Mucosa of gallbladder (tissue), 1 donor: Measurements from ENCODE around the gene GRID1. TPM values are rescaled to one million over a fixed set of nuclear protein-coding genes. Genes with fewer than 3 reads are reported as not detected.

ENCODE experiments used
- DNase-seq: peaks from one replicate; pipeline ENCODE4 v3.0.0-alpha.2; 2020; ENCODE audit warnings: low spot score
- total RNA-seq: library from RNA; stranded (reverse); gene quantifications from one replicate; pipeline ENCODE4 v1.2.1, GENCODE V29; 2021
- donor health status: DM: no; HTN: no; CAD: no.

GRID1 gene
- total RNA-seq, 1 donor from 2014 or later = 6.3 TPM

DNA sequence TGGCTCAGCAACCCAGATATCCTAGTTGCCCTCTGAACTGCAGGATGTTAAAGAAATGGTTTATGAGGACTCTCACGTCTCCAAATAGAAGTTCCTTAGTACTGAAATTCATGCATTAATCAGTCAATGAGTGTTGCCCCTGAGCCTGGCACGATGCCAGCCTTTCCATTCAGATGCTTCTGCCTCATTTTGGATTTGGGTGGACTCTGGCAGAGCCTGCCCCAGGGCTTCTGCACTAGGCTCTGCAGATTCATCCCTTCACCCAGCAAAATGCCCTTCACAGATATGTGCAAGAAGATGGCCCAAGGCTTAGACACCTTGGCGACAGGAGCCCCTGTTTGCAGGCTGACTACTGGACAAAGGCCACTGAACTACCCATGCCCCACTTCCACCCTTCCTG, 747.8 kb downstream of the GRID1 start:
- DNase-seq = no peak

DNA sequence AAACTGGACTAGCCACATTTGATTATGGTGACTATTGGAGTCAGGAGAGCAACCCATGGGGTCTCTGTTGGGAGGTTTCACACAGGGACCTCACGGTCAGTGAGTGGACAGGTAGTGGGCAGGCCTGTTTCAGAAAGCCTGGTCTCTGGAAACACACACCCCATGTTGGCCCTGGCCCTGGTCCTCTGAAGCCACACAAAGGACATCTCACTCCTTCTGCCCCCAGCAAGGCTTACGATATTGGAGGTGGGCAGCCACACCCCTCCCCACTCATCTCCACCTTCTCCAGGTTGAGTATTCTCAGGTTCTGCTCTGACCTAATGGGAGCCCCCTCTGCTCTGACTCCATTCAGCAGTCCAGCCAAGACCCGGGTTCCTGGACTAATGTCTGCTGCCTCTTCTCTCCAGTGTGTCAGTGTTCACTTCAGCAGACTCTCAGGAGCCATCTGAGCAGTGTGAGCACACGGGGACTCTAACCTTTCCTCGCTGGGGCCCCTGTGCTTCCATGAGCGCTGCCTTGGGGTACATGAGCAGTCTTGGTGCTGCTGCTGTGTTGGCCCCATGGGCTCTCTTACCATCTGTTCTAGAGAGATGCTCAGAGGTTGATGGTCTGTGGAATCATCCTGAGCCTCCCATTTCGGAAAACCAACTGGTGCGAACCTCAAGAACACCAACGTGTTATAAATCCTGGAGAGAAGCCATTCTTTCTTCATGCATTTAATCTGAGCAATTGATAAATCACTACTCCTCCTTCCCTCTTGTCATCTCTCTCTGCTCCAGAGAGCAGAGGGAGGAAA, 748.6 kb downstream of the GRID1 start:
- DNase-seq = no peak

DNA sequence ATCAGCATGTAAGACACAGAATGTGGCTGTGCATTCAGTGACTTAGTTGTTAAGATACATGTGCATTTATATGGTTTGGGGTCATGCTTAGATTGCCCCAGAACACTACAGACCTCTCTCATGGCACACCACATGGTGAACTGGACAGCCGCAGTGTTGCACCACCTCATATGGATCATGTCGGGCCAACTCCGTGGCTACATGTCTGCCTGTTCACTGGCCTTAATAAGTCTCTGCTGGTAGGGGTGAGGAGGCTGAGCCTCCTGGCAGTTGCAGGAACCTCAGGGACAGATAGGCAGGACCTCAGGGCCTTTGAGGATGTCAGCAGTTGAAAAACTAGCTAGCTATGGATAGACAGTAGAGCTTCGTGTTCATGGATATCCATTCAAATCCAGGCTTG, 751.0 kb downstream of the GRID1 start:
- DNase-seq = no peak

DNA sequence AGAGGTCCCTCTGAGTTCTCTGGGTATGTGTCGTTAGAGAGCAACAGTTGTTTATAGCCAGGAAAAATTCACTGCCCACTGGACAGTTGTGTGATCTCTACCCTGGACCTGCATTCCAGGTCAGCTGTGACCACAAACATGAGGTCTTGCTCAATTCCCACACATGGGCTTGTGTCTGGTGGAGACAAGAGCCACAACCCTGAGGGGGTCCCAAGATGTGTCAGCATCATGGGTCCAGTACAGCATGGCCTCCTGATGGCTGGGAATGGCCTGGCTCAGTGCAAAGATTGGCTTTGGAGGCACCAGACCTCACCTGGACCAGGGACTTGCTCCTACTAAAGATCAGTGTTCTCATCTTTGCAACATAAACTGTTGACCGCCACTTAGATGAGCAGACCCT, 751.6 kb downstream of the GRID1 start:
- no peak for DNase-seq

DNA sequence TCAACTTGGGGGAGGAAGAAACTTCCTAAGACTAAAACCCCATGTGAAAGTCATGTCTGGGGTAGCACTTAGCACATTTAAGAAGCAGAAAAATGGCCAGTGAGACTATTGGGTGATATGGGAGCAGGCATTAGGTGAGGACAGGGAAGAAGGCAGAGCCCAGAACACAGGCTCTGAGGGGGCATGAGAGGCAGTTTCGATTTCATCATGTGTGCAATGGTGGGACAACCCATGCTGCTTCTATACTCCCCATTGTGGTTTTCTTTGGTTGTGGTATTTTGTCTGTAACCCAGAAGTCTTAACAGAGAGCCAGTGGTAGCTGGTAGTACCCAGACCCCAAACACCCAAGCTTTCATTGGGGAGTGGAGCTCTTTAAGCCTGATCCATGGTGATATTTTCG, 752.0 kb downstream of the GRID1 start:
- no peak for DNase-seq

DNA sequence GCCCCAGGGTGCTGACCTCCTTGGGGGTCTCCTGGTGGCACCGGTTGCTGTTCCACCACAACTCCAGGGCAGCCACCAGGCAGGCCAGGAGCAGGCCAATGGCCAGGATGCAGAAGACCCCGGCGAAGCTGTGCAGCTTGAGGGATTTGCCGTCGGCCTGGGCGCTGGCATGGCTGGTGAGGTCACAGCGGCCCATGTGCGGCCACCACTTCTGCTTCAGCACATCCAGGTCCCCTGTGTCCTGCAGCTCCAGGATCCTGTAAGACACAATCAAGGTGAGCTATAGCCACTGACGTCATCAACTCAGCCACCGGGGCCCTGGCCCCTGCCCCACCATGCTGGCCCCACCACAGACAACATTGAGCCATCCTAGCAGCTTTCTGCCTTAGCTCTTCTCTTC, 753.2 kb downstream of the GRID1 start:
- no peak for DNase-seq

DNA sequence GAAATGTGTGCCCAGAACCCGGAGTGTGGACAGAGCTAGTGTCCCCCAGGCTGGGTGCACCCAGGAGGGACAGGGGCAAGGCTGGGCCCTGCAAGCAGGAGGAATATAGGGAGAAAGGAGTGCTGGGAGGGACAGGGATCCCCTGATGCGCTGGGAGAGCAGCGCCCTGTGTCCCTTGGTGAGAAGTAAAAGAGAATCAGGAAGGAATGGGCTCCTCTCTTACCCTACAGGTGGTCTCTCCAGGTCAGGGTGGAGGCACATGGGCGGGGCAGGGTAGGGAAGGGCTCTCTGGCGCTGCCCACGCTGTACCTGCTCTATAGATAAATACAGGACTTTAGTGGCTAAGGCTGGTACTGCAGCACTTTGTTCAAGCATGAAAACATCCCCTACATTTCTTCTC, 753.8 kb downstream of the GRID1 start:
- DNase-seq = no peak

DNA sequence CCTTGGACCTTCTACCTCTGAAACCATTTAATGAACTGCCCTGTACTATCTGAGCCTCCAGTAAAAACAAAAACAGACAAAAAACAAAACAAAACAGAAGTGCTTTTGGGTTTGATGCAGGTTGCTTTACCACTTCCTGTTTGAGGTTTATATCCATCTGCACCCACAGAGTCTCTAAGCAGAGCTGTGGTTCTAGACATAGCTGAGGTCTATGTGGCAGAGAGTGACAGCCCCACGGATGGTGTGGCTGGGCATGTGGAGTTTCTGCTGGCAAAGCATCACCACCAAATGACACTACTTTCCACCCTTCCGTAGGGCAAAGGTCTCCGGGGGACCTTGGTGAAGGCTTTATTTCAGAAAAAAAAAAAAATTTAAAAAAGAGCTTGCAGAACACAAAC, 754.2 kb downstream of the GRID1 start:
- DNase-seq = no peak

DNA sequence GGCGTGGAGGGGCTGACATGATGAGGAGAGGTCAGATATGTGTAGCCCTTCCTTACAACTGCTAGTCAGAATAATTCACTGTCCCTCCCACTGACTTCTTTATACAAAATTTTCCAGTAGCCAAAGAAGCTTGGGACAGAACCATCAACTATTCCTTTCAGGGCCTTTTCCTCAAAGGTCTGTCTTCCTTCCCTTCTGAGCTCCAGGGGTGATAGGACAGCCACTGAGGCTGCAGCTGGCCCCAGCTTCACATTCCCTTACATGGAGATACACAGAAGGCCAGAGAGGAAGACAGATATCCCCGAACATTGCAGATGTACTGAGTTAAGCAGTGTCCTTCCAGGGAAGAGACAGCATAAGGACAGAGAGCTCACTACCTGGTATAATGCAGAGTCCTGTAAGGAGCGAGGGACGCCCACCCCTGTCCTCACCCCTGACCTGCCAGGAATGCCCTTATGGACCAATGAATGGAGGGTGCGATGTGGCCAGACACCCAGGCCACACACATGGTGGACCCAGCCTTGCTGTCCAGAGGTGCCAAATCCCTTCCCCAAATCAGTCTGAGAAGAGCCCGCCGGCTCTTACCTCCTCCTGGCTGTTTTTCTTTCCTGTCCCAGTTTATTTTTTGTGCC, 754.7 kb downstream of the GRID1 start:
- no peak for DNase-seq

DNA sequence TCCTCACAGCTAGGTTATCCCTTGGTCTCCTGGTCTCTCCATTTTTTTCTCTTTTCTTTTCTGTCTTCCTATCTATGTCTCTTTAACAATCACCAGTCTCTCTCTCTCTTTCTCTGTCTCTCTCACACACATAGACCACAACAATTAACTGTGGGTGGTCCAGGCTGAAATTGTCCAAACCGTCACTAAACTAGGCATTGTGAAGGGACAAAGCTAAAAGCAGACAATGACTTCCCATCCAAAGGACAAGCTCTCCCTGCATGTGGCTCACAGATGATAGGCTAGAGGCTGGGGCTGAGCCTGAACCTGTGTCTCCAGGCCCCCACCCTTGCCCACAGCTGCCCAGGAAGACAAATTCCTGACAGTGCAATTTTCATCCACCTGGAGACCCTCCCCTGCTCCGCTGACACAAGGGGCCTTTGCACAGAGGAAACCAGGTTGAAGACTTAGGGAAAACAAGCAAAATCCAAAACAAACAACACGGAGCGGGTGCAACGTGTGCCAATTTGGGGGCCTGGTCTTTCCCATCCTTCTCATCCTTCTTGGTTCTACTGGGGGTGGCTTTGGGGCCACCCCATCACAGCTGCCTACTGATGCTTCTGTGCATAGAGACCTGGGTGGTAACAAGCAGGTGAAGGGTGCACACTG, 755.4 kb downstream of the GRID1 start:
- DNase-seq = no peak

DNA sequence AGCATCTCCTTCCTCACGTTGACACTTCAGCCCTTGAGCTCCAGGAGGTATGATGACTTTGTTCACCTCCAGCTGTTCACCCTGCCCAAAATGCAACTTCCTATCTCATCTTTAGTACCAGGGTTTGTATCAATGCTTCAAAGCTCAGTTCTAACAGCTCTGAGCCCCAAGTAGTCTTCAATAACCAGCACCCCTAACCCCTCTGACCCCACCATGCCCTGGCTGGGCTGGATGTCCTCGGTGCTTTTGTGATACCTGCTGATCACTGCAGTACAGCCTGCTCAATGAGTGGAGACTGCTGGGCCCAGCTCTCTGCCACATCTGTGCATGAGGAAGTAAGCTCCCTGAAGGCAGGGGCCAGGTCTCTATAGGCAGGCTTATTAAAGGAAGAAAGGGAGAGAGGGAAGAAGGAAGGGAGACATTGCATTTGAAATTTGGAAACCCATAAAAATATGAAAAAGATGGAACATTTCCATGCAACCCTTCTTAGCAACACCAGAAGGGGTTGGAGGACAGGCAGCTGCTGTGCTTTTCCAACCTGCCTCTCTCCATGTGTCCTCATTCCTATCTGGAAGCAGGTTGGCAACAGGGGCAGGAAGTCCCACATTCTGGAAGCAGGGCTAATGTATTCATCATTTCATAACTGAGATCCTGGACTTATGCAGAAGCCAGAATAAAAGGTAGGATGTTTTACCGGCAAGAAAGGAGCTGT, 756.1 kb downstream of the GRID1 start:
- DNase-seq = no peak

DNA sequence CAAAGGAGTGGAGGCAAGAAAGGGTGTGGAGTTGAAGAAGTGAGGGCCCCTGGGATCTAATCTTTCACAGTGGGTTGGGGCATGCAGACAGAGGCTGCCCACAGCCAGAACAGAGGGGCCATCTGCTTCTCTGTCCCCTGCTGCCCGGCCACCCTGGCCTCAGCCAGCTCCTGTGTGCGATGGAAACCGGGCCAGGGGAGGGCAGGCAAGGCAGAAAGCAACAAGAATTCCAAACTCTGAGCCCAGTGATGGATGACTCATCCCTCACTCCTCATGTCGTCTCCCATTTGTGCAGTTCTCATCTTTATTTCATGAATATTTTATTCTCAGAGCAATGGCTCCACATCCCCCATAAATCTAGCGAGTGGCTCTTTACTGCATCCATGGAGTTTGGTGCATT, 757.1 kb downstream of the GRID1 start:
- no peak for DNase-seq

DNA sequence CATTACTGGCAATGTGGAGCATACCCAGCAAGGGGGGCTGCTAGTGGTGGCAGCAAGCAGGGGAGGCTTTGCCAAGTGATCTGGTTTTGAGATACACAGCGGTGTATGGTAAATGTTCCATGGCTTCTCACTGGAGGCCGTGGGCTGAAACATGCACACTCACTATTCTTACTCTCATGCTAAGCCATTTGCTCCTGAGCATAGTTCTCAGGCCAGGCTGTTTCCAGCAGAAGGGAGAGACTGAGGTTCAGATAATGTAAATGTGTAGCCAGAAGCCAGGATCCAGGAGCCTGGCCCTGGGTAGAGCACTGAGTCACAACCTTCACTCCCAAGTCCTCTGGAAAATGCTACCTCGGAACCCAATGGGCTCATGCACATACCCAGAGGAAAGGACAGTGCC, 757.9 kb downstream of the GRID1 start:
- no peak for DNase-seq

DNA sequence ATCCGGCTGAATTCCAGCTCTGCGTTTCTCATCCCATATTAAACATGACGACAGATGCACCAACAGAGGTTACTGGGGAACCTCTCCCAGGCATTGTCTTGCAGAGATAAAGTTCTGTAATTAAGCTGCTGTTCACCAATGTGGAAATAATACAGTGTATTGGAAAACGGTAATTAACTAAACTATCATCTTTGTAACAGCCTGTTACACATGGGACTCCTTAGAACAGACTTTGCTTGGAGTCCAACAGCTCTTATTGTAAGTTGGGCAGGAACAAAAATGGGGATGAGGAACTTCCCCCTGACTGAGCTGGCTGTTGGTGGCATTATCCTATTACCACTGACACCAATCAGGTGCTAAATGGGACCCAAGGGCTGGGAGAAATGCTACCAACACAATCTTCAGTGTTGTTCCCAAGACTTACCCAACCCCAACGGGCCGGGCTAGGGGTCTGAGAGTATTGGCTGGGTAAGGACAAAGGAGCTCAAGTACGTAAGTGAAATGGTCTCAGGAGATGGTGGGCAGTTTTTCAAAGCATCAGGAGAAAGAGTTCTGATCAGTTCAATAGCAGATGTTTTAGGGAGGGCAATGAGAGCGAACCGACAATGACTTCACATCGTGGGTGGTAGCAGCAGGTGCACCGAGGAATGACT, 759.4 kb downstream of the GRID1 start:
- DNase-seq = no peak

DNA sequence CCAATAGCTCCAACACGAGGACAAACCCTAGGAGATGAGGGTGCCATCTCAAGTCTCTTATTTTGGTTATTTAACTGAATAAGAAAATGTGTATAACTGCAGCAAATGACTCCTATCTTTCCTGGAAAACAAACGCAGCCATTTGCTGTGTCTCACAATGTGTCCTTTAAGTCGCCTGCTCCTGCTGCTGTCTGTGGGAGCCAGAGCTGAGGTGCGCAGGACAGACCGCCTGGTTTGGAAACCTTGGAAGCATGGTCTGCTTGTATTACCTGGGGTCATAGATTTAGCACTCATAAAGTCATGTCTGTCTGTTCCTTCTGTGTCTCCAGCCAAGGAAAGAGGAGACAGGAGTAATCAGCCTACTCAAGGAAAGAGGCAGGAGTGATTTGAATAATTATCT, 760.2 kb downstream of the GRID1 start:
- DNase-seq = no peak

DNA sequence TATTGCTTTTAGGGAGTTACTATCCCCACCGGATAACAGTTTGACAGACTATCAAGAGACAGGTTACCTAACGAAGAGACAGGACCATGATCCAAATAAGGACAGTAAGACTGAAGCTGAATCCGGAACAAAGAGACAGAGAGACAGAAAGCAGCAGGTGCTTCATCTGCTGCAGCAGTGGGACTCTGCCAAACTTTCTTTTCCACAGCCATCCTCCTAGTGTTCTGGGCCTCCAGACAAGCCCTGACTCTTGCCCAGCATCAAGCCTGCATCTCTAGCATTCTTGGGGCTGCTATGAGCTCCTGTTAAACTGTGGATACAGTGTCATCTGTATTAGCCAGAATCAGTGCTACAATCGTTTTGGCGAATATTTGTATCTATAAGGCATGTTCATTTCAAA, 761.7 kb downstream of the GRID1 start:
- no peak for DNase-seq

DNA sequence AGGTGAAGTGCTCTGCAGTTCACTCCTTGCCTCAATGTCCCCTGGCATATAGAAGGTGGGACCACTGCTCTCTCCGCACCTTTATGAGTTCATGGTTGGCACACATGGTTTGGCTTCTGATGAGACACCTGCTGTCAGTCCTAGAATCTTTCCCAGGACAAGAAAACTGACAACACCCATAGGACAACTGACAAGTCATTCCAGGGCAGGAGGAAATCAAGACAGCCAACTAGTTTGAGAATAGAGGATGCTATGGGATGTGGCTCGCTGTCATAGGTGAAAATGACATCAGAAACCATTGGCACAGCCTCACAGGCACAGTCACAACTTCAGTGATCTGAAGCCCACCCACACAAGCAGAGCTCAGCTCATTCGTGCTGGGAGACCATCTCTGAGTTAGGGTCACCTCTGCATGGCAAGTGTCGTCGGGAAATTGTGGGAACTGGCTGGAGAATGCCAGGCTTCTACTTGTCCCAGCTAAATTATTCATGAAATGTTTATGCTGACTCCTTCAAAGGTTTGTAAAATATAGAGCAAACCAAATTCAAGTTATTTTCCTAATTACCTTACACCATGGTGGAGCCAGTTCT, 762.4 kb downstream of the GRID1 start:
- DNase-seq = no peak

DNA sequence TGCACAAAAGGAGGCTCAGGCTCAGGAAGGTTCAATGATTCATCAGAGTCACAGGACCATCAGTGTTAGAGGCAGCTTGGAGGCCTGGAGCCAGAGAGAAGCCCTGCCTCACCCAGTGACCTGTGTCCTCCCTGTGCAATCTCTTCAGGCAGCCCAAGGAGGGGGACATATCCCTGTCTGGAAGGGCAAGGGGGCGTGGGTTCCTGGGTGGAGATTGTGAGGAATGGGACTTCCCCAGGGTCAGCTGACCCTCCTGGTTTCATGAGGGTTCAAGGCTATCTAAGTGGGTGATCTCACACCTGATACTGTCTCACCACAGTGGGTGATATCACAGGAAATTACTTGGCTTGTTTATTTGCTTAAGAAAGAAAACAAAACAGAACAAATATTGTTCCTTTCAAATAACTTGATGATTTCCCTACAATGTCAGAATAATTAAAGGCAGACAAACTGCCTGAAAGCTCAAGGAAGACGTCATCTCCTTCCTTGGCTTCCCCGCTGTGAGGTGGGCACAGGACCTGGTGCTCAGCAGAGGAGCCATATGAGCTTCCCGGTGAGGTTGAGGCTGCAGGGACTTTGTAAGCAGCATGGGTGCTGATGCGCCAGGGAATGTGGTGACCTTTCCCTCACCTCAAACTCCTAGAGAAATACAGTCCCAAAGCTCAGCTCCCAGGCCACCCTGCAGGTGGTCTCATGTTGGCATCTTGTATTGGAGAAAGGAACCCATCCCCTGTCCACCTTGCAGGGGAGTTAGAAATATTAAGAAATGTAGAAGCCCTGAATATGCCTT, 763.2 kb downstream of the GRID1 start:
- DNase-seq = no peak

DNA sequence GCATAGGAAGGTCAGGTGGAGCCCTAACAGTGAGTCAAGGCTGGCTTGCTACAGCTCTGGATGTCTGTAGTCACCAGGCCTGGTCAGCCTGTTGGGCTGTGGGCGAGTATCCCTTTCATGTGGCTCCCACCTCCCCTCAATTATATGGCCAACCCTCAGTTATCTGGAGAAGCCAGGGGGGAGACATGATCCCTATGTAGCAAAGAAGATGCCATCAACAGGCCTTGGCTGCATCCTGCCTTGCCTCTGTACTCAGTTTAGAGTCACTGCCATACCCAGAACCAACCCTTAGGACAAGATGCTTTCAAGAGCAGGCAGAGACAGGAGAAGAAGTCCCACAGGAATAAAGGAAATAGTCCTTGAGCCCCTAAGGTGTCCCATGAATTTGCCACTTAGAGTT, 763.9 kb downstream of the GRID1 start:
- no peak for DNase-seq

DNA sequence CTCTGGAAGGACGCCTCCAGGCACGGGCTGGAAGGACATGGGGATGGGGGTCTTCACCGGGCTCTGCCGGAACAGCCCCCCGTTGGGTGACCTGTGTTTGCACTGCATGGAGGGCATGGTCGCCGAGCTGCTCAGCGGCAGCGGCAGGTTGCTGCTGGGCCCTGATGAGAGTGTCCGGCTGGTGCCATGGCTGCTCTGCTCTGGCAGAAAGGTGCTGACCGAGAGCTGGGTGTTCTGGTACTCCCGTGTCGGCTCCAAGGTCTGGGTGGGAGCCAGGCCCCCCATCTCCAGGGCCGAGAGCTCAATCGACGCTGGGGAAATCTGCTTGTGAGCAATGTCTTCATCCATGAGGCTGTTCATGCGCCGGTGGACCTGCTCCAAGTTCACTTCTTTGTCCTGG, 764.3 kb downstream of the GRID1 start:
- DNase-seq = no peak

DNA sequence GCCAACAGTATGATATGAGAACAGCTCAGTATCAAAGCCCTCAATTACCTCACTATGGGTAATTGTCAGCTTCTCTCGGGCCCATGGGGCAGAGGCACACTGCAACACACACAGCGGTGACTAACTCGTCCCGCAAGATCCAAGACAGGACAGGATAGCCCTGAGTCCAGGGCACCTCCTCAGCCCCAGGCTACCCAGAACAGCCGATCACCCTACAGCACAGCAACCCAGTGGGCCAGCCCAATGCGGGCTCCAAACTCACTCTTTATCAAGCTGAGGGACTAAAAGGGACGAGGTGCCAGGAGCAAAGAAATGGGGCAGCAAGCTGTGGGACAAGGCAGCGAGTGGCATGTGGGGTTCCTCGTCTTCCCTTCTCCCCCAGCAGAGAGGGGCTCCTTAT, 765.1 kb downstream of the GRID1 start:
- no peak for DNase-seq
